ENCODE results near the gene SLC4A9.

DNA sequence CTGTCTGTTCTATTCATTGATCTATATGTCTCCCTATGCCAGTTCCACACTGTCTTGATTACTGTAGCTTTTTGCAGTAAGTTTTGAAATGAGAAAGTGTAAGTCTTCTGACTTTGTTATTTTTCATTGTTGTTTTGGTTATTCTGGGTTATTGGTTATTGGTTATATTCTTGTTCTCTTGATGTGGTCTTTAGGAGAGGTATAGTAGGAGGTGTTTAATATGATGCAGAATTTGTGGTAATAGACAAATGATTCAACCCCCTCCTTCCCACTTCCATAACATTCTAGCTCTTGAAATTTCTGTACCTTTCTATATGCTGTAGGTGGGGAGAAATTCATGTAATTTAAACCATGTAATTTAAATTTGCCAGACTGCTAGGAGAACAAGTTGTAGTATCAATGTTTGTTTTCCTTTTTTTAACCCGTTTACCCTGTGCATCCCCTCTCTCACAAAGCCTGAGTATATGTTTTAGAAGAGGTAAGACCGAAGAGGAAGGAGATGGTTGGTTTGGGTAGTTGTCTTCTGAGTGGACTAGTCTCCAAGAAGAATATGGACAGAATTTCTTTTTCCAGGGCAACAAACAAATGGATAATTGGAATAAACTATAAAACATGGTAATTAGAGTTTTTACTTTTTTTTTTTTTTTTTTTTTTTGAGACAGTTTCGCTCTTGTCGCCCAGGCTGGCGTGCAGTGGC lies 60.8 kb downstream of the SLC4A9 start:
- TF ChIP-seq POLR2A (IDR thresholded peaks at IDR 0.05) (no peak), CTCF (IDR thresholded peaks at IDR 0.05) (no peak)
